AG09309 (cell line): Measurements from ENCODE around the gene SLC12A9.

Source experiments
- DNase-seq: peaks from one replicate; pipeline ENCODE4 v3.0.0-alpha.2; 2010; ENCODE audit warnings: low read depth
- H3K4me3 ChIP-seq: 2 replicates; pipeline ENCODE4 v1.5.1; 2011; ENCODE audit warnings: mild to moderate bottlenecking, low read depth, low read length, moderate library complexity; ENCODE audit not compliant: control insufficient read depth
- CTCF ChIP-seq: IDR thresholded peaks from 2 replicates; pipeline ENCODE4 v1.5.1; 2011; ENCODE audit warnings: mild to moderate bottlenecking, low read depth, low read length, inconsistent platforms; ENCODE audit not compliant: insufficient read depth, control insufficient read depth; ENCODE audit errors: missing control alignments

Gene SLC12A9

DNA sequence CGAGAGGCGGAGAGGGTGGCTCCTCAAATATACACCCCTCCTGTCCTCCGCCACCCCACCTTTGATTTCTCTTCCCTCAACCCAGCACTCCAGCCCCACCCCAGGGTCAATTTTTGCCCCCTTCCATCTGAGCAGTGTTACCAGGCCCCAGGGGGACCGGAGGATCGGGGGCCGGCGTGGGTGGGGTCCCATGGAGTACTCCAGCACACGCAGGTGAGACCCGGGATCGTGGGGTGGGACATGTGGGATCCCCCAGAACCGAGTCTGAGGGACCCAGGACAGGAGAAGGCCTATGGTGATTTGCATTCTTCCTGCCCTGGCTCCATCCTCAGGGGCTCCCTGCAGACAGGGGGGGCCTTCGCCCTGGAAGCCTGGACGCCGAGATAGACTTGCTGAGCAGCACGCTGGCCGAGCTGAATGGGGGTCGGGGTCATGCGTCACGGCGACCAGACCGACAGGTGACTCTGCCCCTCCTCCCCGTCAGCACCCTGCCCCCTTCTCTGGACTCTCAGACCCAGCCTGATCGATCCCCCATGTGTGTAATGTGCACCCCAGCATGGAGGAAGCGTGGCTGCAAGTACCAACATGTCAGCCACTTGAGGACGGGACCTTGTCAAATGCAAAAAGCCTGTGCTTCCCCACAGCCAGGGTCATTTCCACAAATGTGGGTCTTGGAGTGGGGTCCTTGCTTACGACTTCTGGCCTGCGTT, 15.4 kb downstream of the SLC12A9 start:
- H3K4me3 ChIP-seq = peak overlapping the region; percentile 92
- TF ChIP-seq CTCF = no peak
- no peak for DNase-seq

DNA sequence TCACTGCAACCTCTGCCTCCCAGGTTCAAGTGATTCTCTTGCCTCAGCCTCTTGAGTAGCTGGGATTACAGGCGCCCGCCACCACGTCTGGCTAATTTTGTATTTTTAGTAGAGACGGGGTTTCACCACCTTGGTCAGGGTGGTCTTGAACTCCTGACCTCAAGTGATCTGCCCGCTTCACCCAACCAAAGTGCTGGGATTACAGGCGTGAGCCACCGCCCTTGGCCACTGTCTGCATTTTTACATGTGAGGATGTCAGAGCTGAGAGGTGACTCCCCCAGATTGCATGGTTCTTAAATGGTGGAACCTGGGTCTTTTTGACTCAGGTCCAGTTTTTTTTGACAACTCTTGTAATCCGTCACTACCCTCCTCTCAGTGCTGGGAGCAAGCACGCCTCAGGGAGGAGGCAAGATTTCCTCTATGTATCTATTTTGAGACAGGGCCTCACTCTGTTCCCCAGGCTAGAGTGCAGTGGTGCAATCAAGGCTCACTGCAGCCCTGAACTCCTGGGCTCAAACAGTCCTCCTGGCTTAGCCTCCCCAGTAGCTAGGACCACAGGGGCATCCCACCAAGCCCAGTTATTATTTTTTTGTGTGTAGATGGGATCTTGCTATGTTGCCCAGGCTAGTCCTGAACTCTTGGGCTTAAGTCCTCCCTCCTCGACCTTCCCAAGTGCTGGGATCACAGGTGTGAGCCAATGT, 21.2 kb downstream of the SLC12A9 start:
- H3K4me3 ChIP-seq = peak overlapping the region; percentile 90; the same call in 1 of the 2 replicates
- DNase-seq = no peak
- TF ChIP-seq CTCF = no peak

- no peak for TF ChIP-seq CTCF
- DNase-seq = no peak
Observed at GRCh38 chr7:100874300-100874576, 21.7 kb downstream of the SLC12A9 start.

GRCh38 chr7:100874577-100875355, 22.3 kb downstream of the SLC12A9 start, which contains the start of gene SRRT:
Gene SRRT (plus strand): TSS chr7:100875103. CDS start chr7:100875591, 488 bp downstream.
- peak; percentile 84 for DNase-seq
- H3K4me3 ChIP-seq = peak within 1 kb of the TSS; percentile 90
- peak; percentile 33 for TF ChIP-seq CTCF

More at GRCh38 chr7:100874300-100874576, 21.7 kb downstream of the SLC12A9 start:
- H3K4me3 ChIP-seq = peak overlapping the region; percentile 90

- no peak for TF ChIP-seq CTCF
- H3K4me3 ChIP-seq = peak overlapping the region; percentile 90
- DNase-seq = no peak
Observed at GRCh38 chr7:100875356-100875751, 22.8 kb downstream of the SLC12A9 start.

DNA sequence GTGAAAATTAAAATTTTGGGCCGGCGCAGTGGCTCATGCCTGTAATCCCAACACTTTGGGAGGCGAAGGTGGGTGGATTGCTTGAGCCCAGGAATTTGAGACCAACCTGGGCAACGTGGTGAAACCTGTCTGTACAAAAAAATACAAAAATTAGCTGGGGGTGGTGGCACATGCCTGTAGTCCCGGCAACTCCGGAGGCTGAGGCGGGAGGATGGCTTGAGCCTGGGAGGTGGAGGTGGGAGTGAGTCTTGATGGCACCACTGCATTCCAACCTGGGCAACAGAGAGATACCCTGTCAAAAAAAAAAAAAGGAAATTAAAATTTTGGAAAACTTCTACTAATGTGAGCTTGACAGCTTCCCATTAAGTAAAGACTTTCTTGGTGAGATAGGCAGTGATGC, 25.5 kb downstream of the SLC12A9 start:
- DNase-seq = no peak
- no peak for TF ChIP-seq CTCF
- no peak overlapping the region for H3K4me3 ChIP-seq
